Kidney glomerular epithelial cell (primary cell): ENCODE measurements around the gene MCL1.

Experiments used
- DNase-seq: peaks from one replicate; lab custom pipeline; 2025; lab: John Stamatoyannopoulos, UW

Gene MCL1

DNA sequence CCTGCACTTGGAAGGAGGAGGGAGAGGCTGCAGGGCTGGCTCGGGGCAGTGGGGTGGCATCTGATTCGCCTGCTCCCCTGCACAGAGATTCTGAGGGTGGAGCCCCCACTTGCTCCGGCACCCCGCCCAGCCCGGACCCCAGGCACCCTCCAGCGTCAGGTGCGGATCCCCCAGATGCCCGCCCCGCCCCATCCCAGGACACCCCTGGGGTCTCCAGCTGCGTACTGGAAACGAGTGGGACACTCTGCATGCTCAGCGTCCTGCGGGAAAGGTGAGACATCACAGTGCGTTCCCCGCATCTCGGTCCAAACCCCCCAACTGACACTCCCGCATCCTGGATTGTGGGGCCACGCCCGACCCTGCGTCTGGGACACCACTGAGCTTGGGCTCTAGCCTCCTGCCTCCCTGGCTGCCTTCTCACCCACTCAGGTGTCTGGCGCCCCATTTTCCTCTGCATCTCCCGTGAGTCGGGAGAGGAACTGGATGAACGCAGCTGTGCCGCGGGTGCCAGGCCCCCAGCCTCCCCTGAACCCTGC is 22.3 kb downstream of the MCL1 start:
- DNase-seq: no peak

- no peak for DNase-seq
Observed at GRCh38 chr1:150555971-150556865, 23.2 kb downstream of the MCL1 start.

DNA sequence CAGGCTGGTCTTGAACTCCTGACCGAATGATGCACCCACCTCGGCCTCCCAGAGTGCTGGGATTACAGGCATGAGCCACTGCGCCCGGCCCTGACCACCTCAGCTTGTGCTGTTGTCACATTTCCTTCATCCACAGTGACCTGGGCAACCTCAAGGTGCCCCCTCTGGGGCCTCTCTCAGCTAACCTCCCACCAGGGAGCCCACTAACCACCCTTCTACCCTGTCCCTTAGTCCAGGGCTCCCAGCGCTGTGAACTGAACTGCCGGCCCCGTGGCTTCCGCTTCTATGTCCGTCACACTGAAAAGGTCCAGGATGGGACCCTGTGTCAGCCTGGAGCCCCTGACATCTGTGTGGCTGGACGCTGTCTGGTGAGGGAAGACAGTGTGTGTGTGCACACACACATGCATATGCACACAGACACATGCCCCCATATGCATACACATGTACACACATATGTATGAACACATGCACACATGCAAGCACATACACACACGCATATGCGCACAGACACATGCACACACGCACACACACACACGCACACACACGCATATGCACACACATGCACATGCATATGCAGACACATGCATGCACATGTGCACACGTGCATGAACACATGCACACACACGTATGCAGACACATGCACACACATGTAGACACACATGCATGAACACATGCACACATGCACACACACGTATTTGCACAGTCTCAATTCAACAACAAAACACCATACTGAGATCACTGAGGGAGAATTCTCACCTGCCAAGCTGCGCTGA is 24.0 kb downstream of the MCL1 start:
- DNase-seq: no peak

GRCh38 chr1:150554086-150554452 is 25.3 kb downstream of the MCL1 start:
- no peak for DNase-seq

- DNase-seq: no peak
Observed at GRCh38 chr1:150553392-150554085, 25.9 kb downstream of the MCL1 start.

- DNase-seq: no peak
Observed at GRCh38 chr1:150552911-150553289, 26.5 kb downstream of the MCL1 start.

DNA sequence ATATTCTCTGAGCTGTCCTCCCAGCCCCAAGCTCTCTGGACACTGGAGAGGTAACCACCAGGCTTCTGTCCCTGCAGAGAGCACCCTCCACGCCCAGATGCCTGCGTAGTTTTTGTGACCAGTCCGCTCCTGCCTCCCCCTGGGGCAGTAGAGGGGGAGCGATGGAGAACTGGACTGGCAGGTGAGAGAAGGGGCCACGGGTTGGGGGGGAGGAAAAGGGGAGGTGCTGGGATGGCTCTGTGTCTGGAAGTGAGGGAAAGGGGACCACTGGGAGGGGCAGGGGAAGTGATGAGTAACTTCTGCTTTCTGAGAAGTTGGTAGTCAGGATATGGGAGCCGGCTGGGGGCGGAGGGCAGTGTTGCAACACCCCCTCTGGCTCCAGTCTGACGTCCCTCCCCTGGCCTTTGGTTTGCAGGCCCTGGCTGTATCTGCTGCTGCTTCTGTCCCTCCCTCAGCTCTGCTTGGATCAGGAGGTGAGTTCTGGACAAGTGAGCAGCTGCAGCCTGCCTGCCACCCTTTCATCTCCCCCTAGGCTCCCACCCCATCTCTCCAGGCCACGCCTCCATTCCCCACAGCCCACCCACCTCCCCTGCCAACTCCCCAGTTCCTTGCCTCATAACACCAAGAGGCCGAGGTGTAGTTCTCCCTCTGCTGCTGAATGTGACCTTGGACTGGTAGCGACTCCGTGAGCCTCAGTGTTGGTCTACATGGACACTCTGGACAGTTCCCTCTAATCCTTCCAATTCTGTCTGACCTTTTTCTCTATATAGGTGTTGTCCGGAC is 27.1 kb downstream of the MCL1 start:
- DNase-seq: peak; percentile 38

DNA sequence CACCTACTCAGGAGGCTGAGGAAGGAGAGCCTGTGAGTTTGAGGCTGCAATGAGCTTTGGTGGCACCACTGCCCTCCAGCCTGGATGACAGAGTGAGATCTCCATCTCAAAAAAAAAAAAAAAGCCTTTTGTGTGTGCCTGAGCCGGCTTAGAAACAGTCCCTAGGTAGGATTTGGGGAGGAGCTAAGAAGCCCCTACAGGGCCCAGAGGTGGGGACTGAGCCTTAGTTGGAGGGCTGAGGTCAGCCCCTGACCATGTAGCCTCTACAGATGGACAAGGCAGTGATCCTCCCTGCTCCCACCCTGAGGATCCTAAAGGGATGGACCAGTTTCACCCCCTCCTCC is 27.7 kb downstream of the MCL1 start:
- no peak for DNase-seq

DNA sequence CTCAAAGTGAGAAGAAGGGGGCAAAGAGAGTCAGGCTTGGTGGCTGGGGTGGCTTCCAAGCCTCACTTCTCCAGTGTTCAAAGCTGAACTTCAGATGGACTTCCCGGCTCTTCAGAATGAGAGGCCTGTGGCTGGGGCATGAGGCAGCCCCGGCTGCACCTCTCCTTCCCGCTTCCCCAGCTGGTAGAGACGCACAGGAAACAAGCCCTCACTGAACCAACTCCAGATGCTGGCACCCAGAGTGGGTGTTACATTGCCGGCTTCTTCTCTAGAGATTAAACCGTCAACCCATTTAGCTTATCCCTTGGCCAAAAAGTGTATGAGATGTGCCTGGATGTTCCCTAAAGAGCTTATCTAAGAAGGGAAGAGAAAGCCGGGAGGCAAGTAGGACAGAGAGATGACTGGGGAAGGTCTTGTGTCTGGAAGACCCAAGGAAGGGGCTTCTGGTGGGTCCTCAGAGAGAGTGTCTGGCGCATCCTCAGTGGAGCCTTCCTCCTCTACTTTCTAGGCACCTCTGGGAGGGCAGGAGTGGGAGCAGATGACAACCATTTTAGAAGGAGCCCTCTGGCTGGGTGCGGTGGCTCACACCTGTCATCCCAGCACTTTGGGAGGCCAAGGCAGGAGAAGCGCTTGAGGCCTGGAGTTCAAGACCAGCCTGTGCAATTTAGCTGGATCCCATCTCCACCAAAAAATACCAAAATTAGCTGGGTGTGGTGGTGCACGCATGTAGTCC is 28.2 kb downstream of the MCL1 start:
- no peak for DNase-seq

GRCh38 chr1:150550222-150551050 is 29.0 kb downstream of the MCL1 start:
- no peak for DNase-seq

DNA sequence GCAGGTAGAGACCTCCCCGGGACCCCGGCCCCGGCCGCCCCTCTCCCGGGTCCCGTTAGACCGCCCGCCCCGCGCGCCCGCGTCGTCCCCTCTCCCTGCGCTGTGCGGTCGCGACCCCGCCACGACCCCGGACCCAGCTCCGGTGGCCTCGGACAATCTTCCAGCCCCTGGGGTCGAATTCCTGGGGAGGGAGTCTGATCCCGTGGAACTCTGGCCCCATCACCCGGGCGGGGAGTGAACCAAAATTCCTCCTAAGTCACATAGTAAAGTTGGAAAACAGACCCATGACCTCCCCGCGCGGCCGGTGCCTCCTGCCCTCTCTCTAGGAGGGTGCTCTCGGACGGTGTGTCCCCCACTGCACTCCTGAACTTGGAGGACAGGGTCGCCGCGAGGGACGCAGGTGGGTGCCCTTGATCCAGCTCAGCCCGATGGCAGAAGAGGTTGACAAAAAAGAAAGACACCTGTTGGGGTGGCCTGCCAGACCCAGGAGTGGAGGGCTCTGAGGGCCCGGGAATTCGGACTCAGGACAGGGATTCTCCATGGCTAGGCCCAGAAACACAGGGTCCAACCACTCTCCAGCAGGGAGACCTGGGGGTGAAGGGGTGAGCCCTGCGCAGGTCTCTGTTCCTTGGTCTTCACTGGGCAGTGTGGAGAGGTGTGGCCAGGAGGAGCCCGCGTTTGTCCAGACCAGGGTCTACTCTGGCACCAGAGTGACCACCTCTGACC is 29.8 kb downstream of the MCL1 start:
- DNase-seq: no peak

- peak; percentile 28 for DNase-seq
Observed at GRCh38 chr1:150548632-150549495, 30.5 kb downstream of the MCL1 start, which contains the start of gene ADAMTSL4. ADAMTSL4 (plus strand) TSS chr1:150549408; CDS start chr1:150552289, 2,881 bp downstream.

- DNase-seq: no peak
Observed at GRCh38 chr1:150548324-150548631, 31.1 kb downstream of the MCL1 start.

GRCh38 chr1:150546294-150546937 is 33.0 kb downstream of the MCL1 start:
- no peak for DNase-seq

DNA sequence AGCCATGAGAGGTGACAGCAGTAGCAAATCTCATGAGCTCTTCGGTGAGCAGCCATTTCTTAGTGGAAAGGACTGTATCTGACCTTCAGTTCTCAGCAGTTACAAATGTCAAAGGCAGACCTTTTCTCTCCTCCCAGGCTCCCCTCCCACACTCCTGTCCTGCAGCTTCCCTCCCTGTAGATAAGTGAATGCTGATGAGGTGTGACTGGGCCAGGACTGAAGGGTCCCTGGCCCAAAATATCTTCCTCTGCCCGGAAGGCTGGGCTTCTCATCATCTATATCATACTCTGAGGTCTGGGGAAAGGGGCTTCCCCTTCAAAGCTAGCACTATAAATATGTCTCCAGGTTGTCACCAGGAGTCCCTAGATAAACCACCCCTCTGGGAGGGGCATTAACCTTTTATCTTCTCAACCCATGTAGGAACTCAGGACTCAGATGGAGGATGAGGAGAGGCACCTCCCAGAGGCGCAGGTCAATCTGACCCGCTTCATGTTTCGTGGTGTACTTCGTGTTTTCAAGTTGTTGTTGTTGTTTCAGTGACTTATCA is 33.9 kb downstream of the MCL1 start:
- no peak for DNase-seq

GRCh38 chr1:150544204-150544603 is 35.2 kb downstream of the MCL1 start:
- DNase-seq: no peak

- no peak for DNase-seq
Observed at GRCh38 chr1:150543500-150544143, 35.8 kb downstream of the MCL1 start.
